Body of pancreas (tissue), 4 donors: ENCODE measurements around the gene CKLF. TPM values are rescaled to one million over a fixed set of nuclear protein-coding genes. Genes with fewer than 3 reads are reported as not detected.

Experiments
- ATAC-seq: fragments of 150-250 bp; one replicate; pipeline ENCODE4 v1.9.1; 2016
- DNase-seq, 4 donors: peaks; one replicate each; pipeline ENCODE4 v3.0.0-alpha.2; 2019
- H3K27ac ChIP-seq, 4 donors: fragments of 200-600 bp; sonication (generic); 1 replicate in 3 of 4; 2 replicates in 1 of 4; pipeline versions ENCODE4 v1.5.1 to v1.6.1; 2016 to 2019; ENCODE audit warnings: mild to moderate bottlenecking in 1 of 4, mixed read lengths in 1 of 4, moderate library complexity in 1 of 4
- H3K27me3 ChIP-seq, 2 donors: fragments of 200-600 bp; sonication (generic); one replicate each; pipeline ENCODE4 v1.6.0; 2016; ENCODE audit warnings: mild to moderate bottlenecking in 1 of 2
- H3K36me3 ChIP-seq, 2 donors: fragments of 200-600 bp; sonication (generic); replicated peaks in 1 of 2; 2 replicates each; pipeline ENCODE4 v1.5.1; 2016; ENCODE audit warnings: low read depth in 2 of 2; ENCODE audit not compliant: insufficient read depth in 1 of 2
- H3K4me1 ChIP-seq: fragments of 200-600 bp; sonication (generic); one replicate; pipeline ENCODE4 v1.6.0; 2016
- H3K4me3 ChIP-seq, 2 donors: fragments of 200-600 bp; sonication (generic); 1 replicate in 1 of 2; 2 replicates in 1 of 2; pipeline ENCODE4 v1.5.1; 2016 to 2019
- H3K9me3 ChIP-seq, 3 donors: fragments of 200-600 bp; sonication (generic); 1 replicate in 2 of 3; 2 replicates in 1 of 3; pipeline ENCODE4 v1.5.1; 2016
- POLR2A ChIP-seq, 3 donors: fragments of 450-650 bp; IDR thresholded peaks; one replicate each; pipeline ENCODE4 v1.6.1; 2016; ENCODE audit warnings: antibody characterized with exemption in 3 of 3, mild to moderate bottlenecking in 2 of 3
- WGBS, 2 donors: methylation state at CpG; one replicate each; pipeline ENCODE4 v1.1.5; 2017; 5-methylcytosine and 5-hydroxymethylcytosine counted together
- intact Hi-C: fragments of 100-400 bp; cut with DNase I; formaldehyde crosslinking; loops from one replicate; pipeline ENCODE4 v1.15.1; 2023
- total RNA-seq, 2 donors: library from RNA; depleted of rRNA; stranded (reverse); fragments of >200 nt; gene quantifications; one replicate each; pipeline ENCODE4 v1.1.0, GENCODE V29; 2016
- TF ChIP-seq, protein P1 (sequence below), 7 experiments: fragments of 450-650 bp in 4 of 7; fragments of 200-600 bp in 3 of 7; sonication (generic) in 3 of 7; IDR thresholded peaks; one replicate each; pipeline ENCODE4 v1.5.1; 2016 to 2019; ENCODE audit warnings: antibody characterized with exemption in 7 of 7

The CKLF gene
- total RNA-seq, 2 donors from 2014 or later: 33.5 TPM; not detected in 1

DNA sequence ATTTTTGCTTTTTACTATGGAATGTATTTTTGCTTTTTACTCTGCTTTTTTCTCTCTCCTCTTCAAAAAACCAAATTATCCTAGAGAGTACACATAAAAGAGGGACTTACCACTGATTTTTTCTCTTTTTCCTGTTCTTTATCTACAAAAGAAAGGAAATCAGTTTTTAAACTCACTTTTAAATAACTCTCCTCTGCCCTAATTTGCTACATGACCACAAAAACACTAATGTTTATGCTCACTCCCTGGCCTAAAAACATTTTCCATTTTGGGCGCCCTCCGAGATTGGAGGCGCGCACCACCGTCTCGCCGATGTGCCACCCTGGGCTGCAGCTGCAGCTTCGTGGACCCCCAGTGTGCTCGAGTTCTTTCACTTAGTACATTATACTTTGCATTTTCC is 3.5 kb upstream of the CKLF start:
- no peak for TF ChIP-seq POLR2A (IDR thresholded peaks at IDR 0.05)
- TF ChIP-seq, protein P1, sequence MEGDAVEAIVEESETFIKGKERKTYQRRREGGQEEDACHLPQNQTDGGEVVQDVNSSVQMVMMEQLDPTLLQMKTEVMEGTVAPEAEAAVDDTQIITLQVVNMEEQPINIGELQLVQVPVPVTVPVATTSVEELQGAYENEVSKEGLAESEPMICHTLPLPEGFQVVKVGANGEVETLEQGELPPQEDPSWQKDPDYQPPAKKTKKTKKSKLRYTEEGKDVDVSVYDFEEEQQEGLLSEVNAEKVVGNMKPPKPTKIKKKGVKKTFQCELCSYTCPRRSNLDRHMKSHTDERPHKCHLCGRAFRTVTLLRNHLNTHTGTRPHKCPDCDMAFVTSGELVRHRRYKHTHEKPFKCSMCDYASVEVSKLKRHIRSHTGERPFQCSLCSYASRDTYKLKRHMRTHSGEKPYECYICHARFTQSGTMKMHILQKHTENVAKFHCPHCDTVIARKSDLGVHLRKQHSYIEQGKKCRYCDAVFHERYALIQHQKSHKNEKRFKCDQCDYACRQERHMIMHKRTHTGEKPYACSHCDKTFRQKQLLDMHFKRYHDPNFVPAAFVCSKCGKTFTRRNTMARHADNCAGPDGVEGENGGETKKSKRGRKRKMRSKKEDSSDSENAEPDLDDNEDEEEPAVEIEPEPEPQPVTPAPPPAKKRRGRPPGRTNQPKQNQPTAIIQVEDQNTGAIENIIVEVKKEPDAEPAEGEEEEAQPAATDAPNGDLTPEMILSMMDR (IDR thresholded peaks at IDR 0.05): no peak
- ATAC-seq (no peak), DNase-seq (no peak)
- WGBS, 2 donors: 77 to 82% methylated on average over 9 of the region's 9 CpGs
- peaks cover 46% of the 10 kb centered on the region for H3K4me1 ChIP-seq
- H3K27me3 ChIP-seq: no peaks in the 10 kb centered on the region
- no peaks in the 10 kb centered on the region for H3K36me3 ChIP-seq
- H3K4me3 ChIP-seq: no peak overlapping the region
- intact Hi-C loops: loop anchor here (10.0 kb wide), 1 partner anchor 64 kb away; no protein-coding TSS in a partner anchor
- peak overlapping the region; percentile 72 to 98 (median 94) for H3K27ac ChIP-seq
- H3K9me3 ChIP-seq: no peaks in the 10 kb centered on the region

DNA sequence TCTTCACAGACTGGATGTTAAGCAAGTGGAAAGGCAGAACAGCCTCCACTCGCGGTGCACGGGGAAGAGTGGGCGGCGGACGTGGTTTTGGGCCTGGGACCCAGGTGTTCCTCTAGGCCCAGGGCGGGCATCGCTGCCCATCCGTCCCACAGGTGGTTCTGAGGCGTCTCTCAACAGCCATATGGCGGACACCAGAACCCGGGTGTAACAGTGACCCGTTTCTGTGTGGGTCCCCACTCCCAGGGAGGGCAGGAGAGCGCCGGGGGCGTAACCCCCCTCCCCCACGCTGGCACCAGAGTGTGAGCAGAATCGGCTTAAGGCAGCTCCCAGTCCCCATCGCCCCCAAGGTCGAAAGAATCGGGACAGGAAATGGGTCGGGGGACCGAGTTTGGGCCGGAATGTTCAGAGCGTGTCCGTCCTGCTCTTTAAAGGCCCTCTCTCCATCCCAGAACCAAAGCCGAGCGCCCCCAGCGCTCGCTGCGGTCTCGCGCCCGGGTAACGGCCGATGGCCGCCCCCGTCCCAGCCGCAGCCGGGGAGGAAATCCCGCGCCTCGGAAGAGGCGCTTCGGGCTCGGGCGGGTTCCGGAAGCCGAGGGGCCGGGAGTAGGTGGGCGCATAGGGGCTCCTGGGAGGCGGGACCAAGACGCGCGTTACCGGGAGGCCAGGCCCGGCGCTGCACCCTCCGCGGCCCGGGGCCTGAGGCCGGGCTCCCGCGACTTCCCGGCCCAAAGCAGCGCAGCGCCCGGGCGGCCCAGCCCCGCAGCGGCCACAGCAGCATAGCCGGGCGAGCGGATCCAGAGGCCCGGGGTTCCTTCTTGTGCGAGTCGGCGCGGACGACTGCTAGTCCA is 2.9 kb upstream of the CKLF start, which contains the start of gene TK2:
Gene TK2 (minus strand): TSS at position 839 of the 848 bp plus-strand sequence. CDS start 61 bp downstream, at position 778.
- H3K4me3 ChIP-seq: peak within 1 kb of the TSS; percentile 56 to 70
- H3K9me3 ChIP-seq: no peaks in the 10 kb centered on the region
- 3 to 26% methylated on average over 11 to 80 of the region's 80 CpGs for WGBS, 2 donors
- H3K4me1 ChIP-seq: peaks cover 47% of the 10 kb centered on the region
- DNase-seq (peak; percentile 73 to 81 (median 77)), ATAC-seq (peak; percentile 63)
- intact Hi-C loops: loop anchor here (10.0 kb wide), 1 partner anchor 65 kb away; no protein-coding TSS in a partner anchor
- peak within 1 kb of the TSS; percentile 72 to 98 (median 94) for H3K27ac ChIP-seq
- H3K36me3 ChIP-seq: no peaks in the 10 kb centered on the region
- no peaks in the 10 kb centered on the region for H3K27me3 ChIP-seq
- TF ChIP-seq, protein P1 (IDR thresholded peaks at IDR 0.05): peak in 5 of 7 experiments; percentile 15 to 25 (median 18)
- peak; percentile 80 to 83 (median 83) for TF ChIP-seq POLR2A (IDR thresholded peaks at IDR 0.05)

DNA sequence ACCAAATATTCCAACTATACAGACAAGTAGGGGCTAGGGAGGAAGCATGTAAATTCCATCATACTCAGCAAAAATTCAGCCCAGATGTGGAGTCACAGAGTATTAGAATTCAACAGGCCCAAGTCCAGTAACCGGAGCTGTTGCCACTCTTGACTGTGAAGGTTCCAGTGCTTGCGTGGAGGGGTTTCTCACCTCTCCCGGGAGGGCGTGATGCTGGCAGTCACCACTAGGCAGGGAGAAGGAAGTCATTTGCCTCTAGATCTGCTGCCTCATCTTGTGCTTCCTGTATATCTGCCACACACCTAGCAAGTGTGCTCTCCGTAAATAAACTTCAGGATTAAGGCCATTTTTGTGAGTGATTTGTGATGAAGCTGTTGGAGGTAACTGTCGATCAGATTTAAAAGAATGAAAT is 1.0 kb upstream of the CKLF start:
- TF ChIP-seq, protein P1 (IDR thresholded peaks at IDR 0.05): peak in 4 of 7 experiments; percentile 9 to 31 (median 18)
- no peak for TF ChIP-seq POLR2A (IDR thresholded peaks at IDR 0.05)

DNA sequence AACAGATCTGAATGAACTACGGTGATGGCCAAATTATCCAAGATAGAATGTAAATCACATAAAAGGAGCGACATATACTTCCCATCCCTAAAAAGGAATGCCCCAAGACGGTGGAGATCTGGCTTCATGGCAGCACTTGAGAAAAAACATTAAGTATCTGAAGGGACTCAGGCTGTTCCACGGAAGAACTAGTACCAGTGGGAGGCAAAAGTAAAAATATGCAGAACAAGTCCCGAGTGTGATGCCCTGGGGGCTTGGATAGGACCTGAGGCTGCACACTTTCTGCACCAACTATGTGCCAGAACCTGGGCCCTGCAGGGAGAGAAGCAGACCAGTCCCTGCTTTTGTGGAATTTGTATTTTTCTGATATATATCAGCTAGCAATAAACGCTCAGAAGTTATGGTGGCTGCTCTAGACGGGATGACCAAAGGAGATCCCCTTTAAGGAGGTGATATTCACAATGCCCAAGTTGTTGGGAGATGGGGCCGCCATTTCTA is 539 bp upstream of the CKLF start:
- DNase-seq: no peak
- no peaks in the 10 kb centered on the region for H3K27me3 ChIP-seq
- TF ChIP-seq, protein P1 (IDR thresholded peaks at IDR 0.05): no peak
- no peak for TF ChIP-seq POLR2A (IDR thresholded peaks at IDR 0.05)
- intact Hi-C loops: no loop called here
- WGBS, 2 donors: 38 to 41% methylated on average over 8 of the region's 8 CpGs
- peak overlapping the region; percentile 85 to 94 (median 89) for H3K27ac ChIP-seq
- no peaks in the 10 kb centered on the region for H3K9me3 ChIP-seq
- H3K4me3 ChIP-seq: peak overlapping the region; percentile 12 to 53
- H3K4me1 ChIP-seq: peaks cover 47% of the 10 kb centered on the region
- H3K36me3 ChIP-seq: no peaks in the 10 kb centered on the region
- no peak for ATAC-seq

More for the DNA sequence above, 1.0 kb upstream of the CKLF start:
- DNase-seq (peak in 1 of 4 donors; percentile 44), ATAC-seq (no peak)
- H3K27ac ChIP-seq: peak overlapping the region in 3 of 4 donors; percentile 85 to 94 (median 90)
- no peaks in the 10 kb centered on the region for H3K27me3 ChIP-seq
- no peaks in the 10 kb centered on the region for H3K9me3 ChIP-seq
- H3K36me3 ChIP-seq: no peaks in the 10 kb centered on the region
- H3K4me3 ChIP-seq: no peak overlapping the region
- H3K4me1 ChIP-seq: peaks cover 47% of the 10 kb centered on the region
- intact Hi-C loops: no loop called here
- WGBS, 2 donors: 52 to 53% methylated on average over 6 of the region's 6 CpGs
